Fibroblast of villous mesenchyme (primary cell): ENCODE data around the gene VPS51. TPM values are rescaled to one million over a fixed set of nuclear protein-coding genes. Genes with fewer than 3 reads are reported as not detected.

Experiments
- DNase-seq: peaks from one replicate; pipeline ENCODE4 v3.0.0-alpha.2; 2010; ENCODE audit warnings: low read depth
- H3K4me3 ChIP-seq: 2 replicates; pipeline ENCODE4 v1.5.1; 2011; ENCODE audit warnings: low read depth, mild to moderate bottlenecking, low read length
- total RNA-seq: library from RNA; depleted of rRNA; stranded (reverse); fragments of >200 nt; gene quantifications from 2 replicates; pipeline ENCODE4 v1.2.3, GENCODE V29; 2012
- TF ChIP-seq, protein P1 (sequence below): IDR thresholded peaks from 2 replicates; pipeline ENCODE4 v1.5.1; 2012; ENCODE audit warnings: low read depth, mild to moderate bottlenecking, low read length; ENCODE audit not compliant: insufficient read depth

Gene VPS51
- total RNA-seq, 1 donor, result 104 TPM

DNA sequence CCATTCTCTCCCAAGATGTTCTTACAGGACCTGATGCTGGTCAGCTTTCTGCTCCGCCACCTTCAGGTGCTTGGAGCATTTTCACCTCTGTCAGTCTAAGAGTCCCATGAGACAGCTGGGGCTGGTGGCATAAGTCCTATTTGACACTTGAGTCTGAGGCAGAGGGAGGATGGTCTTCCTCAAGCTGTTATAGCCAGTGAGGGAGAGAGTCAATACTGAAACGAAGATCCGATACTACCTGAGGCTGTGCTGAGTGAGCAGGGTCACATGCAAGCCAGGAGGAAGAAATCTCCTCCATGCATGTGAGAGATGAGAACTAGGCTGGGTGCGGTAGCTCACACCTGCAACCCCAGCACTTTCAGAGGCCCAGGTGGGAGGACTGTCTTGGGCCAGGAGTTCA, 6.4 kb upstream of the VPS51 start:
- H3K4me3 ChIP-seq, result no peak overlapping the region
- TF ChIP-seq, protein P1, sequence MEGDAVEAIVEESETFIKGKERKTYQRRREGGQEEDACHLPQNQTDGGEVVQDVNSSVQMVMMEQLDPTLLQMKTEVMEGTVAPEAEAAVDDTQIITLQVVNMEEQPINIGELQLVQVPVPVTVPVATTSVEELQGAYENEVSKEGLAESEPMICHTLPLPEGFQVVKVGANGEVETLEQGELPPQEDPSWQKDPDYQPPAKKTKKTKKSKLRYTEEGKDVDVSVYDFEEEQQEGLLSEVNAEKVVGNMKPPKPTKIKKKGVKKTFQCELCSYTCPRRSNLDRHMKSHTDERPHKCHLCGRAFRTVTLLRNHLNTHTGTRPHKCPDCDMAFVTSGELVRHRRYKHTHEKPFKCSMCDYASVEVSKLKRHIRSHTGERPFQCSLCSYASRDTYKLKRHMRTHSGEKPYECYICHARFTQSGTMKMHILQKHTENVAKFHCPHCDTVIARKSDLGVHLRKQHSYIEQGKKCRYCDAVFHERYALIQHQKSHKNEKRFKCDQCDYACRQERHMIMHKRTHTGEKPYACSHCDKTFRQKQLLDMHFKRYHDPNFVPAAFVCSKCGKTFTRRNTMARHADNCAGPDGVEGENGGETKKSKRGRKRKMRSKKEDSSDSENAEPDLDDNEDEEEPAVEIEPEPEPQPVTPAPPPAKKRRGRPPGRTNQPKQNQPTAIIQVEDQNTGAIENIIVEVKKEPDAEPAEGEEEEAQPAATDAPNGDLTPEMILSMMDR, result no peak
- DNase-seq, result no peak

DNA sequence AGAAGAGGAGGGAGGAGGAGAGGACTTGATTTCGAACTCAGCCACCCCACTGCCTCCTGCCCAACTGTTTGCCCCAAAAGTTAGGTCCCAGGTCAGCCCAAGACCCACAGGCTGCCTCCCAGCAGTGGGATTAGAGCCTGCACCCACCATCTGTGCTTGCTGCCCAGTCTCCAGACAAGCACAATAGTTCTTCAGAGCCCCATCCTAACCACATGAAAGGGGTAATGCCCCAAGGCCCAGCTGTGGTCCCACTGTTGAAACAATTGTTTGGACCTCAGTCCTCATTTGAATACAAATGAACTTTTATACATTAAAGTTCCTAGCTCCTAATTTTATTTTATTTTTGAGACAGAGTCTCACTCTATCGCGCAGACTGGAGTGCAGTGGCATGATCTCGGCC, 5.4 kb upstream of the VPS51 start:
- no peak for DNase-seq
- TF ChIP-seq, protein P1, result no peak
- no peak overlapping the region for H3K4me3 ChIP-seq

DNA sequence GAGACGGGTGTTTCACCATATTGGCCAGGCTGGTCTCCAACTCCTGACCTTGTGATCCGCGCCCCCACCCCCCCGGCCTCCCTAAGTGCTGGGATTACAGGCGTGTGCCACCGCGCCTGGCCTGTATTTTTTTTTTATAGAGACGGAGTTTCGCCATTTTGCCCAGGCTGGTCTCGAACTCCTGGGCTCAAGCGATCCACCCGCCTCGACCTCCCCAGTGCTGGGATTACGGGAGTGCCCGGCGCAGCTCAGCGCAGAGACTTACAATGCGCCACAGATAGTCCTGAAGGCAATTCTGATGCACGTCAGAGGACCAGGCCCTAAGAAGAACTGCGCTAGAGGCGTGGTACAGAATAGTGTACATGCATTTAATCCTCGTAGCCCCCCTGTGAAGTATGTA, 587 bp upstream of the VPS51 start:
- TF ChIP-seq, protein P1, result no peak
- H3K4me3 ChIP-seq, result peak overlapping the region; percentile 79
- DNase-seq, result no peak

DNA sequence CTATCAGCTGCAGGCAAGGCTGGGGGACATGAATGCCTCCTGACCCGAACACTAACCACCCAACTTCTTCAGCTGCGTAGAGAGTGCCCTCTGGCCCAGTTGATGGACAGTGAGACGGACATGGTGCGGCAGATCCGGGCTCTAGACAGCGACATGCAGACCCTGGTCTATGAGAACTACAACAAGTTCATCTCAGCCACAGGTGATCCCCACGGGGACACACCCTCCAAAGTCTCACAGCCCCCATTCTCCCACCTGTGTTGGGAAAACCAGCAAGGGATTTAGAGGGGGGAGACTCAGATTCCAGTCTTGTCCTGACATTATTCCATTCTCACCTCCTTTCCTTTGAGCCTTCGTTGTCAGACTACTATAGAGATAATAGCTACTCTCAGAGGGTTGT, 912 bp downstream of the VPS51 start:
- peak overlapping the region; percentile 79 for H3K4me3 ChIP-seq
- TF ChIP-seq, protein P1, result no peak
- no peak for DNase-seq

DNA sequence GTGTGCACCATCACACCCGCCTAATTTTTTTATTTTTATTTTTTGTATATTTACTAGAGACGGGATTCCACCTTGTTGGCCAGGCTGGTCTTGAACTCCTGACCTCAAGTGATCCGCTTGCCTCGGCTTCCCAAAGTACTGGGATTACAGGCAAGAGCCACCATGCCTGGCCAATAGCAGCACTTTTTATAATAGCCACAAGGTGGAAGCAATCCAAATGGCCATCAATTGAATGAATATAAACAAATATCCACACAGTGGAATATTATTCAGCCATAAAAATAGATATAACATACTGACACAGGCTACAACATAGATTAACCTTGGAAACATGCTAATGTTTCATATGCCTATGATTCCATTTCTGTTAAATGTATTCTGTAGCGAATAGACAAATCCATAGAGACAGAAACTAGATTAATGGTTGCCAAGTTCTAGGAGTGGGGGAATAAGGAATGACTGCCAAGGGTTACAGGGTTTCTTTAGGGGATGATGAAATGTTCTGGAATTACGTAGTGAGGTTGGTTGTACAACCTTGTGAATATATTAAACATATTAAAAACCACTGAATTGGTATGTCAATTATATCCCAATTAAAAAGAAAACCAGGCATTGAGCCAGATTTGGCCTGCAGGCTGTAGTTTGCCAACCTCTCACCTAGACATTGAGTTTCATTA, 4.8 kb downstream of the VPS51 start:
- TF ChIP-seq, protein P1, result peak; percentile 3
- no peak overlapping the region for H3K4me3 ChIP-seq
- no peak for DNase-seq

DNA sequence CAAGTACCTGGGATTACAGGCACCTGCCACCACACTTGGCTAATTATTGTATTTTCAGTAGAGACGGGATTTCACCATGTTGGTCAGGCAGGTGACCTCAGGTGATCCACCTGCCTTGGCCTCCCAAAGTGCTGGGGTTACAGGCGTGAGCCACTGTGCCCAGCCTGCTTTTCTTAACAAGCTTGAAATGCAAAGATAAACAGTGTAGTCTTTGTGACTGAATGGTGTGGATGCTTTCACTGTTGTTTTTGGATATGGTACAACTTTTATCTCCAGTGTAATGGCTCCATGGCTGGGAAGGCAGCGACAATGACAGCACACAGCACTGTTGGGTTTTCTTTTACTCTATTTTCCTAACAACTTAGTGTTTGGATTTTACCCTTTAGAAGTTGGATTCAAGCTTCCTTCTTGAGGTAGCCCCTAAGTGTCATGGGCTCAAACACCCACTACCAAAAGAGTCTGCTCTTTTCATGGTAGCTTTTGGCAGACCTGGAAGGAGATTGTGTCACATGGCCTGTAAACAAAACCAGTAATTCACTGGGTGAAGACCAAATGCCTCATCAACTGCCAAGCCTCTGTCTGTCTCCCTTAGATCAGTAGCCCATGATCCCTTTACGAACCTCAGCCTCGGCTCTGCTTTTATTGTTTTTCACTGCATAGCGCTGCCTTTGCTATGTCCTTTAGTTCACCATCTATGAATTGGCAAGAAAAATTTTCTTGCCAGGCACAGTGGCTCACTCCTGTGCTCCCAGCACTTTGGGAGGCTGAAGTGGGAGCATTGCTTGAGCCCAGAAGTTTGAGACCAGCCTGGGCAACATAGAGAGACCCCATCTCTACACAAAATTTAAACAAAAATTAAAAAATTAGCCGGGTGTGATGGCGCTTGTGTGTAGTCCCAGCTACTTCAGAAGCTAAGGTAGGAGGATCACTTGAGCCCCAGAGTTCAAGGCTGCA, 6.4 kb downstream of the VPS51 start:
- H3K4me3 ChIP-seq, result no peak overlapping the region
- no peak for DNase-seq
- TF ChIP-seq, protein P1, result no peak
